ENCODE results near the gene INSYN1. TPM values are rescaled to one million over a fixed set of nuclear protein-coding genes. Genes with fewer than 3 reads are reported as not detected.
"Not testable (repeated sequence)": the region's sequence is repeated elsewhere in the genome, so short reads cannot be mapped to it uniquely, and the experiment has no call there.

Gene INSYN1
- total RNA-seq, 2 experiments from 2014 or later: not detected

- Mint-ChIP-seq H3K4me1 (ENCODE audit: low read depth) (no peaks in the 10 kb centered on the region), H3K4me3 (no peak overlapping the region), H3K36me3 (ENCODE audit: low read depth) (no peaks in the 10 kb centered on the region), H3K27ac (no peak overlapping the region), H3K27me3 (ENCODE audit: low read depth) (peaks cover 1% of the 10 kb centered on the region), H3K9me3 (ENCODE audit: insufficient read depth) (no peaks in the 10 kb centered on the region)
- no peak for DNase-seq
- ChIA-PET CTCF (interaction anchor here (1.0 kb wide), 1 partner anchor 546 kb away, joined by 3 read pairs; no protein-coding TSS in a partner anchor), POLR2A (no interaction called here)
- no peak for ATAC-seq
Measured at GRCh38 chr15:73787621-73788020, 34.5 kb upstream of the INSYN1 start.

GRCh38 chr15:73786538-73786937 is 33.4 kb upstream of the INSYN1 start:
- CTCF ChIA-PET: no interaction called here
- Mint-ChIP-seq H3K27me3 (ENCODE audit: low read depth) (no peaks in the 10 kb centered on the region), H3K4me1 (ENCODE audit: low read depth) (no peaks in the 10 kb centered on the region), H3K4me3 (no peak overlapping the region), H3K9me3 (ENCODE audit: insufficient read depth) (no peaks in the 10 kb centered on the region), H3K27ac (no peak overlapping the region), H3K36me3 (ENCODE audit: low read depth) (no peaks in the 10 kb centered on the region)
- DNase-seq (no peak), ATAC-seq (no peak)
- POLR2A ChIA-PET: no interaction called here

GRCh38 chr15:73785256-73786014 is 32.3 kb upstream of the INSYN1 start:
- H3K27me3 Mint-ChIP-seq (ENCODE audit: low read depth); H3K9me3 Mint-ChIP-seq (ENCODE audit: insufficient read depth); H3K4me1 Mint-ChIP-seq (ENCODE audit: low read depth); CTCF ChIA-PET; H3K27ac Mint-ChIP-seq; H3K36me3 Mint-ChIP-seq (ENCODE audit: low read depth); DNase-seq; ATAC-seq; POLR2A ChIA-PET; H3K4me3 Mint-ChIP-seq: not testable (repeated sequence)

- Mint-ChIP-seq H3K9me3 (ENCODE audit: insufficient read depth) (no peaks in the 10 kb centered on the region), H3K4me3 (no peak overlapping the region), H3K36me3 (ENCODE audit: low read depth) (no peaks in the 10 kb centered on the region), H3K27ac (no peak overlapping the region), H3K4me1 (ENCODE audit: low read depth) (no peaks in the 10 kb centered on the region), H3K27me3 (ENCODE audit: low read depth) (no peaks in the 10 kb centered on the region)
- ChIA-PET CTCF (no interaction called here), POLR2A (no interaction called here)
- DNase-seq (no peak), ATAC-seq (no peak)
Measured at GRCh38 chr15:73784291-73784690, 31.1 kb upstream of the INSYN1 start.

GRCh38 chr15:73782344-73782959 is 29.3 kb upstream of the INSYN1 start:
- DNase-seq (no peak), ATAC-seq (no peak)
- no peak overlapping the region for H3K27ac Mint-ChIP-seq
- no peaks in the 10 kb centered on the region for H3K36me3 Mint-ChIP-seq (ENCODE audit: low read depth)
- H3K9me3 Mint-ChIP-seq (ENCODE audit: insufficient read depth): no peaks in the 10 kb centered on the region
- no peaks in the 10 kb centered on the region for H3K27me3 Mint-ChIP-seq (ENCODE audit: low read depth)
- H3K4me3 Mint-ChIP-seq: no peak overlapping the region
- CTCF ChIA-PET: interaction anchor here (0.8 kb wide), 1 partner anchor 146 kb away, joined by 4 read pairs; no protein-coding TSS in a partner anchor
- POLR2A ChIA-PET: no interaction called here
- H3K4me1 Mint-ChIP-seq (ENCODE audit: low read depth): no peaks in the 10 kb centered on the region

GRCh38 chr15:73781038-73781925 is 28.1 kb upstream of the INSYN1 start:
- no peak overlapping the region for H3K27ac Mint-ChIP-seq
- POLR2A ChIA-PET: no interaction called here
- CTCF ChIA-PET: no interaction called here
- no peak overlapping the region for H3K4me3 Mint-ChIP-seq
- H3K27me3 Mint-ChIP-seq (ENCODE audit: low read depth): no peaks in the 10 kb centered on the region
- ATAC-seq (no peak), DNase-seq (peak; percentile 22)
- H3K9me3 Mint-ChIP-seq (ENCODE audit: insufficient read depth): no peaks in the 10 kb centered on the region
- no peaks in the 10 kb centered on the region for H3K4me1 Mint-ChIP-seq (ENCODE audit: low read depth)
- no peaks in the 10 kb centered on the region for H3K36me3 Mint-ChIP-seq (ENCODE audit: low read depth)

GRCh38 chr15:73779974-73780373 is 26.8 kb upstream of the INSYN1 start:
- Mint-ChIP-seq H3K4me3 (no peak overlapping the region), H3K27ac (no peak overlapping the region), H3K27me3 (ENCODE audit: low read depth) (no peaks in the 10 kb centered on the region), H3K9me3 (ENCODE audit: insufficient read depth) (no peaks in the 10 kb centered on the region), H3K36me3 (ENCODE audit: low read depth) (no peaks in the 10 kb centered on the region), H3K4me1 (ENCODE audit: low read depth) (no peaks in the 10 kb centered on the region)
- ChIA-PET CTCF (no interaction called here), POLR2A (no interaction called here)
- no peak for ATAC-seq
- DNase-seq: no peak

GRCh38 chr15:73777741-73778140 is 24.6 kb upstream of the INSYN1 start:
- no peak for ATAC-seq
- Mint-ChIP-seq H3K9me3 (ENCODE audit: insufficient read depth) (no peaks in the 10 kb centered on the region), H3K27me3 (ENCODE audit: low read depth) (peaks cover 2% of the 10 kb centered on the region), H3K27ac (no peak overlapping the region), H3K4me3 (no peak overlapping the region), H3K36me3 (ENCODE audit: low read depth) (no peaks in the 10 kb centered on the region), H3K4me1 (ENCODE audit: low read depth) (no peaks in the 10 kb centered on the region)
- DNase-seq: no peak
- ChIA-PET POLR2A (no interaction called here), CTCF (no interaction called here)

GRCh38 chr15:73773428-73773827 is 20.3 kb upstream of the INSYN1 start:
- Mint-ChIP-seq H3K9me3 (ENCODE audit: insufficient read depth) (no peaks in the 10 kb centered on the region), H3K27me3 (ENCODE audit: low read depth) (peaks cover 7% of the 10 kb centered on the region), H3K27ac (no peak overlapping the region), H3K4me1 (ENCODE audit: low read depth) (no peaks in the 10 kb centered on the region), H3K36me3 (ENCODE audit: low read depth) (no peaks in the 10 kb centered on the region), H3K4me3 (no peak overlapping the region)
- CTCF ChIA-PET: no interaction called here
- ATAC-seq (no peak), DNase-seq (no peak)
- POLR2A ChIA-PET: no interaction called here

GRCh38 chr15:73771385-73772045 is 18.4 kb upstream of the INSYN1 start:
- no peaks in the 10 kb centered on the region for H3K4me1 Mint-ChIP-seq (ENCODE audit: low read depth)
- no peak overlapping the region for H3K4me3 Mint-ChIP-seq
- H3K9me3 Mint-ChIP-seq (ENCODE audit: insufficient read depth): no peaks in the 10 kb centered on the region
- CTCF ChIA-PET: no interaction called here
- H3K27me3 Mint-ChIP-seq (ENCODE audit: low read depth): peaks cover 12% of the 10 kb centered on the region
- no peak overlapping the region for H3K27ac Mint-ChIP-seq
- H3K36me3 Mint-ChIP-seq (ENCODE audit: low read depth): no peaks in the 10 kb centered on the region
- no peak for DNase-seq
- ATAC-seq: no peak
- POLR2A ChIA-PET: no interaction called here

- no peak for ATAC-seq
- H3K36me3 Mint-ChIP-seq (ENCODE audit: low read depth): no peaks in the 10 kb centered on the region
- H3K27me3 Mint-ChIP-seq (ENCODE audit: low read depth): peaks cover 18% of the 10 kb centered on the region
- H3K4me3 Mint-ChIP-seq: no peak overlapping the region
- H3K9me3 Mint-ChIP-seq (ENCODE audit: insufficient read depth): no peaks in the 10 kb centered on the region
- POLR2A ChIA-PET: no interaction called here
- no peaks in the 10 kb centered on the region for H3K4me1 Mint-ChIP-seq (ENCODE audit: low read depth)
- DNase-seq: no peak
- CTCF ChIA-PET: no interaction called here
- no peak overlapping the region for H3K27ac Mint-ChIP-seq
Measured at GRCh38 chr15:73770050-73770449, 16.9 kb upstream of the INSYN1 start.
